ENCODE data around the gene TPRN. TPM values are rescaled to one million over a fixed set of nuclear protein-coding genes. Genes with fewer than 3 reads are reported as not detected.

TPRN gene
- total and polyA plus RNA-seq, 7 donors: 3.0 to 80.5 (median 4.6) TPM

- 14 to 25% methylated on average over 44 of the region's 44 CpGs for WGBS, 2 donors
- H3K27me3 ChIP-seq: peaks cover 81 to 100% (median 89%) of the 10 kb centered on the region in 3 donors
- TF ChIP-seq POLR2A (IDR thresholded peaks at IDR 0.05) (no peak), POLR2AphosphoS5 (IDR thresholded peaks at IDR 0.05) (no peak), CTCF (IDR thresholded peaks at IDR 0.05) (no peak), EP300 (IDR thresholded peaks at IDR 0.05) (no peak)
- no peaks in the 10 kb centered on the region for H3K36me3 ChIP-seq
- intact Hi-C loops (cut with DNase I): no loop called here
- DNase-seq: no peak
- H3K4me3 ChIP-seq: no peak overlapping the region
- H3K4me1 ChIP-seq: peaks cover 0 to 42% (median 41%) of the 10 kb centered on the region in 4 donors
- no peaks in the 10 kb centered on the region for H3K9me3 ChIP-seq
- no peak overlapping the region for H3K27ac ChIP-seq
These were observed 33.2 kb downstream of the TPRN start for GRCh38 chr9:137167277-137167746.

GRCh38 chr9:137166380-137167229 is 33.9 kb downstream of the TPRN start:
- DNase-seq: no peak
- Histone ChIP-seq H3K4me1 (peaks cover 0 to 49% (median 48%) of the 10 kb centered on the region in 4 donors), H3K4me3 (no peak overlapping the region), H3K9me3 (no peaks in the 10 kb centered on the region), H3K27me3 (peaks cover 88 to 100% (median 96%) of the 10 kb centered on the region in 3 donors), H3K36me3 (no peaks in the 10 kb centered on the region), H3K27ac (no peak overlapping the region)
- 61 to 74% methylated on average over 22 of the region's 22 CpGs for WGBS, 2 donors
- intact Hi-C loops (cut with DNase I): no loop called here
- TF ChIP-seq POLR2A (IDR thresholded peaks at IDR 0.05) (no peak), CTCF (IDR thresholded peaks at IDR 0.05) (no peak), EP300 (IDR thresholded peaks at IDR 0.05) (no peak), POLR2AphosphoS5 (IDR thresholded peaks at IDR 0.05) (no peak)

GRCh38 chr9:137165250-137165836 is 35.2 kb downstream of the TPRN start:
- H3K36me3 ChIP-seq: no peaks in the 10 kb centered on the region
- no peak overlapping the region for H3K4me3 ChIP-seq
- no peak overlapping the region for H3K27ac ChIP-seq
- peaks cover 0 to 54% (median 53%) of the 10 kb centered on the region in 4 donors for H3K4me1 ChIP-seq
- intact Hi-C loops (cut with DNase I): no loop called here
- no peaks in the 10 kb centered on the region for H3K9me3 ChIP-seq
- peaks cover 95 to 100% (median 100%) of the 10 kb centered on the region in 3 donors for H3K27me3 ChIP-seq
- no peak for TF ChIP-seq EP300 (IDR thresholded peaks at IDR 0.05)
- no peak for TF ChIP-seq CTCF (IDR thresholded peaks at IDR 0.05)
- no peak for TF ChIP-seq POLR2AphosphoS5 (IDR thresholded peaks at IDR 0.05)
- TF ChIP-seq POLR2A (IDR thresholded peaks at IDR 0.05): no peak
- no peak for DNase-seq
- WGBS, 2 donors: 84 to 89% methylated on average over 32 of the region's 32 CpGs

DNA sequence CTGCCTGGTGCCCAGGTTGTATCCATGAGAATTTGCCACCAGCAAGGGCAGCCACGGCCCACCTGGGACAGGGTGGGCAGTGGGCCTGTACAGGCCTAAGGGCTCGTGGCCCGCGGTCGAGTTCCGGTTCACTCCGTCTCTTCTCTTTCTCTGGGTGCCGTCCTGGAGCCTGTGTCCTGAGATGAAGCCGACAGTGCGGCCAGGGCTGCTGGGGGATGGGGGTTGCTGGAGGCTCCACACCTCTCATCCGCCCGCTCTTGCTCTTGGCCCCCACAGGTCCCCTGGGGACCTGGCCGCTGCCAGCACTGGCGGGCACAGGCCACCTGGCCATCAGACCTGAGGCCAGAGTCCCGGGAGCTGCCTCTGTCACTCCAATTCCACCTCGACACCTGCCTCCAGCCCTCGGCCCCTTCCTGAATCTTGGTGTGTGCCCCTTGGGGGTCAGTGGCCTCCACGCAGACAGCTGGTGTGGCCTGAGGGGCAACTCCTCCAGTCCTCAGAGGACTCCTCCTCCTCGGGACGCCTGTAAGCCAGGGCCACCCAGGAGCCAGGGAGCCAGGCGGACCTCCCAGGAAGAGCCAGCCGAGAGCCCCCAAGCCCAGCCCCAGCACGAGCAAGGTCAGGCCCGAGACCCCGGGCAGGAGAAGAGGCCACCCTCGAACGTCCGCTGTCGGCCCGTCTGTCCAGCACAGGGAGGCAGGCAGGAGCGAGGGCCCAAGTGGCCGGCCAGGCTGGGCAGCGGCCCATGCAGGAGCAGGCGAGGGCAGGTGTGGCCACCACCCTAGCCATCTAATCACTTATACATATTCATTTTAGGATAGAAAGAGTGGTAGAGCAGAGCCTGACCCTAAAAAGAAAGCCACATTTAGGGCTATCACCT is 35.9 kb downstream of the TPRN start:
- WGBS, 2 donors: 79 to 86% methylated on average over 34 of the region's 34 CpGs
- DNase-seq: no peak
- Histone ChIP-seq H3K27ac (no peak overlapping the region), H3K4me1 (peaks cover 0 to 51% (median 49%) of the 10 kb centered on the region in 4 donors), H3K9me3 (no peaks in the 10 kb centered on the region), H3K27me3 (peaks cover 94 to 100% (median 100%) of the 10 kb centered on the region in 3 donors), H3K4me3 (no peak overlapping the region), H3K36me3 (no peaks in the 10 kb centered on the region)
- TF ChIP-seq CTCF (IDR thresholded peaks at IDR 0.05) (no peak), POLR2A (IDR thresholded peaks at IDR 0.05) (no peak)
- intact Hi-C loops (cut with DNase I): no loop called here

All from sigmoid colon (tissue), 7 donors.